Activated B cell treated with CpG ODN at 0.5 μM for 24 hours (primary cell): ENCODE data around the gene NMT1. TPM values are rescaled to one million over a fixed set of nuclear protein-coding genes. Genes with fewer than 3 reads are reported as not detected.

ENCODE experiments used
- ATAC-seq: fragments of 200-7000 bp; cut with Tn5 transposase; one replicate; pipeline ENCODE4 v1.10.0; 2021; ENCODE audit warnings: low read depth, mild to moderate bottlenecking, moderate library complexity
- CTCF ChIA-PET: fragments of 350-600 bp; sonication (Branson Sonifier 250); formaldehyde crosslinking; loops from one replicate; lab custom pipeline; 2021; ENCODE audit warnings: antibody characterized with exemption; lab: Charles Lee
- POLR2A ChIA-PET: fragments of 350-600 bp; sonication (Branson Sonifier 250); formaldehyde crosslinking; loops from one replicate; lab custom pipeline; 2021; ENCODE audit warnings: antibody characterized with exemption; lab: Charles Lee
- DNase-seq: peaks from one replicate; pipeline ENCODE4 v3.0.0; 2022
- H3K27ac Mint-ChIP-seq: one replicate; pipeline ENCODE4 v1.8.0; 2020; ENCODE audit warnings: mixed read lengths
- H3K27me3 Mint-ChIP-seq: one replicate; pipeline ENCODE4 v1.8.0; 2021; ENCODE audit warnings: mixed read lengths
- H3K36me3 Mint-ChIP-seq: one replicate; pipeline ENCODE4 v1.8.0; 2021; ENCODE audit warnings: low read depth, mixed read lengths
- H3K4me1 Mint-ChIP-seq: one replicate; pipeline ENCODE4 v1.8.0; 2021; ENCODE audit warnings: mixed read lengths
- H3K4me3 Mint-ChIP-seq: one replicate; pipeline ENCODE4 v1.8.0; 2020; ENCODE audit warnings: mild to moderate bottlenecking, mixed read lengths
- H3K9me3 Mint-ChIP-seq: one replicate; pipeline ENCODE4 v1.8.0; 2020; ENCODE audit warnings: mixed read lengths
- CTCF ChIP-seq: fragments of 200-600 bp; IDR thresholded peaks from one replicate; pipeline ENCODE4 v1.8.0; 2022; ENCODE audit warnings: antibody characterized with exemption, mild to moderate bottlenecking
- intact Hi-C: fragments of 100-400 bp; cut with micrococcal nuclease; formaldehyde crosslinking; loops from one replicate; pipeline ENCODE4 v1.15.1; 2024
- total RNA-seq: library from RNA; stranded (reverse); gene quantifications from 2 replicates; pipeline ENCODE4 v1.2.3, GENCODE V29; 2022

Gene NMT1
- total RNA-seq, 1 donor from 2014 or later = 154 TPM

DNA sequence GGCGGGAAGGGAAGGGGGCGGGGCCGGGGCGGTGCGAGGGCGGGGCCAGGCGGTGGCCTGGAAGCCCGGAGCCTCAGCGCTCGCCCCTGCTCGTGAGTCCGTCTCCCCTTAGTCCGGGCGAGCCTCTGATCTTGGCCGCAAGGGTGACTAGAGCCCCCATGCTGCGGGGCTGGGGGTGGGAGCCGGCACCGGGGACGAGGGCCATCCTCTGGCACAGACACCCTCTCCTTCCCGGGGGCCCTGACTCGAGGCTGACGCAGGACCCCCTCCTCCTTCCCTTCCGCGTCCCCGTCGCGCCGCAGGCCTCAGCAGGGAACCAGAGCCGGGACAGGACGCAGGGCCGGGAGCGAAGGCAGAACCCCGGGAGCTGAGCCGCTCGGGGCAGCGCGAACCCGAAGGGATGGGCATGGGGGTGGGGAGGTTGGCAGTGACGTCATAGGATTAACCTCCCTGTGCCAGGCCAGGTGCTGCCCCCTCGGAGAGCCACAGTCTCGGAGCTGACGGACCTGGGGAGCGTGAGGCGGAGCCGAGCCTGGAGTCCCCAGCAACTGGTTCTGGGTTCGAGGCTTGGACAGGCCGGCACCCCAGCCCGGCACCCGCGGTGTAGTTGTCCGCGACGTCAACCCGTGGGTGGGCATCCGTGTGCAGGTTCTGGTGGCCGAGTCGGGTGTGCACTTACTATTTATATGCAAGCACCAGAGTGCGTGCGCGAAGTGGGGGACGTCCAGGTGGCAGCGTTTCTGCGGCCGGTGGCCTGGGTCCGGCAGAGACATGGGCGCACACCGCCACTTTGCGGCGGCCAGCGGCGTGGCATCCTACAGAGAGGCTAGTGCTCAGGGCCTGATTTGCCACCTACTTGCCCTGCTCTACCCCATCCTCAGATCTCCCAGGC lies 71.7 kb downstream of the NMT1 start:
- TF ChIP-seq CTCF = no peak
- POLR2A ChIA-PET = interaction anchor here (0.7 to 10.8 kb wide), 3 partner anchors 16 to 348 kb away, joined by 3 to 200 read pairs (median 8); partner anchors contain the start of gene HEXIM1
- ATAC-seq (peak; percentile 56), DNase-seq (peak; percentile 74)
- Mint-ChIP-seq H3K27ac (peak overlapping the region; percentile 54), H3K4me1 (peaks cover 16% of the 10 kb centered on the region), H3K27me3 (peaks cover 4% of the 10 kb centered on the region), H3K4me3 (peak overlapping the region; percentile 86), H3K9me3 (no peaks in the 10 kb centered on the region), H3K36me3 (no peaks in the 10 kb centered on the region)
- CTCF ChIA-PET = interaction anchor here (0.6 to 6.5 kb wide), 4 partner anchors 17 to 213 kb away, joined by 3 to 167 read pairs (median 82); partner anchors contain the start of gene HEXIM1
- intact Hi-C loops = loop anchor here (1.0 to 10.0 kb wide), 5 partner anchors 37 to 598 kb away; partner anchors contain the start of gene NMT1

- DNase-seq = peak; percentile 97
- H3K4me3 Mint-ChIP-seq = peak within 1 kb of the TSS; percentile 90
- intact Hi-C loops = loop anchor here (1.0 to 10.0 kb wide), 7 partner anchors 13 to 601 kb away; partner anchors contain the start of genes HEXIM1 and HEXIM2
- H3K27ac Mint-ChIP-seq = peak within 1 kb of the TSS; percentile 84
- peak; percentile 84 for ATAC-seq
- H3K4me1 Mint-ChIP-seq = peaks cover 16% of the 10 kb centered on the region
- no peaks in the 10 kb centered on the region for H3K9me3 Mint-ChIP-seq
- peaks cover 4% of the 10 kb centered on the region for H3K36me3 Mint-ChIP-seq
- TF ChIP-seq CTCF = peak; percentile 99
- ChIA-PET POLR2A (interaction anchor here (0.6 to 10.8 kb wide), 18 partner anchors 9 to 282 kb away, joined by 3 to 200 read pairs (median 6); partner anchors contain the start of genes EFTUD2, HEXIM1, HEXIM2 and NMT1), CTCF (interaction anchor here (0.5 to 6.5 kb wide), 39 partner anchors 9 to 1125 kb away, joined by 3 to 167 read pairs (median 5); partner anchors contain the start of genes EFTUD2, HEXIM1 and HEXIM2)
- H3K27me3 Mint-ChIP-seq = peaks cover 4% of the 10 kb centered on the region
Measured at GRCh38 chr17:45135192-45135977, 74.3 kb downstream of the NMT1 start, which contains the start of gene ACBD4. ACBD4 (plus strand) TSS chr17:45135687; CDS start chr17:45136145, 458 bp downstream.

DNA sequence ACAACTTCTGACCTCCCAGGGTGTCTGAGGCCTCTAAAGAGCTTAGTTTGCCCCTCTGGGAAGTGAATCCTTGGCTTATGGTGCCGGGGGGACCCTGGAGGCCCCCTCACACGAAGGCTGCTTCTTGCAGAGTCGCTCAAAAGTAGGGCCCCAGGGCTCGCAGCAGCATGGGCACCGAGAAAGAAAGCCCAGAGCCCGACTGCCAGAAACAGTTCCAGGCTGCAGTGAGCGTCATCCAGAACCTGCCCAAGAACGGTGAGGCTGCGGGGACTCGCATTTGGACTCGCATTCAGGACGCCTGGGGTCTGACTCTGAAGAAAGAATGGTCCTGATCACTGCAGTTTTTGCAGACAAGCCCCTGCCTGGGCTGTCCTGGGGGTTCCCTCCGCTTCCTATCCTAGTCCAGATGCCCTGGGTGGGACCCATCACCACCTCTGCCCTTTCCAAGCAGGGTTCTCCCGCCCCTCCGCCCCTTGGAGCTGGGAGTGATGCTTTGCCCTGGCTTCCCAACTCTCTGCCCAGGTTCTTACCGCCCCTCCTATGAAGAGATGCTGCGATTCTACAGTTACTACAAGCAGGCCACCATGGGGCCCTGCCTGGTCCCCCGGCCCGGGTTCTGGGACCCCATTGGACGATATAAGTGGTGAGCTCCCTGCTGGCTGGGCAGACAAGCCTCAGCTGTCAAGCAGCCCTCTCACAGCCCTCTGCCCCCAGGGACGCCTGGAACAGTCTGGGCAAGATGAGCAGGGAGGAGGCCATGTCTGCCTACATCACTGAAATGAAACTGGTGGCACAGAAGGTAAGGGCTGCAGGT lies 75.1 kb downstream of the NMT1 start:
- Mint-ChIP-seq H3K27ac (peak overlapping the region; percentile 84), H3K27me3 (peaks cover 3% of the 10 kb centered on the region), H3K9me3 (no peaks in the 10 kb centered on the region), H3K4me3 (peak overlapping the region; percentile 90), H3K36me3 (peaks cover 7% of the 10 kb centered on the region), H3K4me1 (peaks cover 16% of the 10 kb centered on the region)
- ATAC-seq = no peak
- DNase-seq = no peak
- POLR2A ChIA-PET = interaction anchor here (0.8 to 10.8 kb wide), 15 partner anchors 8 to 112 kb away, joined by 3 to 200 read pairs (median 7); partner anchors contain the start of genes HEXIM1, HEXIM2 and NMT1
- TF ChIP-seq CTCF = no peak
- CTCF ChIA-PET = interaction anchor here (0.5 to 6.5 kb wide), 39 partner anchors 8 to 1126 kb away, joined by 3 to 167 read pairs (median 5); partner anchors contain the start of genes EFTUD2, HEXIM1 and HEXIM2
- intact Hi-C loops = loop anchor here (1.0 to 10.0 kb wide), 7 partner anchors 12 to 601 kb away; partner anchors contain the start of genes HEXIM1 and HEXIM2

DNA sequence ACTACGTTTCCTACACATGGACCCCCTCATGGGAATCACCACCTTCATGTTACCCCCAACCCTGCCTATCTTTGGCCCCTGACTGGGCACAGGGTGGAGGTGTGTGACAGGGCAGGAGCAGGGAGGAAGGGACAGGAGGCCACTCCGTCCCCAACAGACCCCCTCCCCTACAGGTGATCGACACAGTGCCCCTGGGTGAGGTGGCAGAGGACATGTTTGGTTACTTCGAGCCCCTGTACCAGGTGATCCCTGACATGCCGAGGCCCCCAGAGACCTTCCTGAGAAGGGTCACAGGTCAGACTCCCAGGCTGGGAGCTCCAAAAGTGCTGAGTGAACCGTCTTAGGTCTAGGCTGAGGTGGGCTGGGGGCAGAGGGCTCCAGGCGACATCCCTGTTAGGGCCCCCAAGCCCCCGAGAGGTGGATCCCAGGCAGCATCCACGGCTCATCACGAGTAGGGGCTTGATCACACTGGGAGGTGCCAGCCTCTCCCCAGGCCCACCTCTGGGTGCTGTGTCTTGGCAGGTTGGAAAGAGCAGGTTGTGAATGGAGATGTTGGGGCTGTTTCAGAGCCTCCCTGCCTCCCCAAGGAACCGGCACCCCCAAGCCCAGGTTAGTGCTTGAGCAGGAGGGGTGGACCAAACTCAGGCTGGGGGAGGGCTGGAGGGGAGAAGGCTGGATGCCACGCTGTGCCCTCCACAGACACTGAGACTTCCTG lies 75.9 kb downstream of the NMT1 start:
- TF ChIP-seq CTCF = no peak
- ChIA-PET CTCF (interaction anchor here (2.1 to 6.5 kb wide), 2 partner anchors 60 to 95 kb away, joined by 8 to 161 read pairs; no protein-coding TSS in a partner anchor), POLR2A (interaction anchor here (10.8 kb wide), 1 partner anchor 12 kb away, joined by 200 read pairs; the partner anchor contains the start of gene HEXIM1)
- Mint-ChIP-seq H3K4me1 (peaks cover 16% of the 10 kb centered on the region), H3K27me3 (no peaks in the 10 kb centered on the region), H3K9me3 (no peaks in the 10 kb centered on the region), H3K27ac (no peak overlapping the region), H3K36me3 (peaks cover 7% of the 10 kb centered on the region), H3K4me3 (peak overlapping the region; percentile 90)
- intact Hi-C loops = loop anchor here (10.0 kb wide), 1 partner anchor 602 kb away; no protein-coding TSS in a partner anchor
- no peak for DNase-seq
- no peak for ATAC-seq
